HG02840 (cell line): Measurements from ENCODE around the gene STUM.

Source experiments
- ATAC-seq: cut with Tn5 transposase; IDR thresholded peaks from one replicate; pipeline ENCODE4 v1.9.1; 2021; ENCODE audit warnings: mild to moderate bottlenecking, moderate library complexity, moderate number of reproducible peaks; ENCODE audit not compliant: unreplicated experiment, low FRiP score

Gene STUM

DNA sequence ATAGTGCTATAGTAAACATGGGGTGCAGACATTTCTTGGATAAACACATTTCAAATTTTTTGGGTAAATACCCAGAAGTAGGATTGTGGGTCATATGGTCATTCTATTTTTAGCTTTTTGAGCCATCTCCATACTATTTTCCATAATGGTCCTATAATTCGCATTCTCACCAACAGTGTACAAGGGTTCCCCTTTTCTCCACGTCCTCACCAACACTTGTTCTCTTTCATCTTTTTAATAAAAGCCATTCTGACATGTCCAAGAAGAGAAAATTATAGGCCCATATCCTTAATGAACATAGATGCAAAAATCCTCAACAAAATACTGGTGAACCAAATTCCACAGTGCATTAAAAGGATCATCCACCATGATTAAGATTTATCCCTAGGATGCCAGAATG is 8.9 kb downstream of the STUM start:
- ATAC-seq = no peak

DNA sequence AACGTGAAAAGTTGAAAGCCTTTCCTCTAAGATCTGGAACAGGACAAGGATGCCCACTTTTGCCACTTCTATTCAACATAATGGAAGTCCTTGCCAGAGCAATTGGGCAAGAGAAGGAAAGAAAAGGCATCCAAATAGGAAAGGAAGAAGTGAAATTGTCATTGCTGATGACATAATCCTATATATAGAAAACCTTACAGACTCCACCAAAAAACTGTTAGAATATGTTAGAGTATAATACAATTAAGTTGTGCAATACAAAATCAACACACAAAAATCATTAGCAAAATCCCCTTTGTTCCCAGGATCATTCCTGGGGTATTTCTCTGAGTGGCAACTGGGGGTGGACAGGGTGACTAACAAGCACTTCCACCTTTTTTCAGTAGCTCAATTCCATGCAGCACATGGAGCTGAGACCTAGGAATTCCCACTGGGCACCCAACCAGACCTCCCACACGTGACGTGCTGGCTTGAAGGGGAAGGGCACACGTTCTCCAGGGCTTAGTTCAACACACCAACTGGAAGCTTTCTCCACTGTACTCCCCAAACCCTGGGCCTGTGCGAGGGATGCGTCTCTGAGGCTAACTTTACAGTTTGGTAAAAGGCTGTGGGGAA is 9.6 kb downstream of the STUM start:
- ATAC-seq = no peak

DNA sequence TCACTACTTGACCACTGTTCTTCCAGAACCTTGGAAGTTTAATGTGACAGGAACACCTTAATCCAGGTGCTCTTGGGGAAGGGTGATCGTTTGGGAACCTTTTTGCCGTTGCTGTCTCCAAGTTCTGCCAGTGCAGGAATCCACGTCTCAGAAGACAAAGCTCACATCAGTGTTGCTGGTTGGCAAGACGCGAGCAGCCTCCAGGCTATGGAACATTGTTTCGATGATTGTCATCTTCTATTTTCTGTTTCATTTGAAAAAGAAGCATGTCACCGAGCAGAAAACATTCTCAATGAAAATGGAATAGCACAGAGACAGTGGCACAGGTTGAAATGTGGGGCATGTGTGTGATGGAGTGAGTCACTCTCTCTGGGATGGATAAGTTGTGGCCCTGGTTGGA is 11.7 kb downstream of the STUM start:
- no peak for ATAC-seq

DNA sequence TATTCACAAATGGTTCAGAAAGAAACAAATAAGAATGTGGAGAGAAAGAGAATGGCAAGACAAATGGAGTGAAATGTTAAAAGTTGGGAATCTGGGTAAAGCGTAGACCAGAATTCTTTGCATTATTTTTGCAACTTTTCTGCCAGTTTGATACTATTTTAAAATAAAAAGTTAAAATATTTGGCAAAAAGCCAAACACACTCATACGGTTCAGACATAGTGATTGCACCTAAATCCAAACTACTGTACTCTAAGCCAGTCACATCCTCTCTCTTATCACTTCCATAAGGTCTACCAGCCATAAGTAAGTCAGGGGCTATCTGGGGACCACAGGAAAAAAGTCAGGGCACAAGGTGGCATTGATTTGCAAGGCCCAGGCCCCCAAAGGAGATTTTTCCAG is 14.4 kb downstream of the STUM start:
- no peak for ATAC-seq

DNA sequence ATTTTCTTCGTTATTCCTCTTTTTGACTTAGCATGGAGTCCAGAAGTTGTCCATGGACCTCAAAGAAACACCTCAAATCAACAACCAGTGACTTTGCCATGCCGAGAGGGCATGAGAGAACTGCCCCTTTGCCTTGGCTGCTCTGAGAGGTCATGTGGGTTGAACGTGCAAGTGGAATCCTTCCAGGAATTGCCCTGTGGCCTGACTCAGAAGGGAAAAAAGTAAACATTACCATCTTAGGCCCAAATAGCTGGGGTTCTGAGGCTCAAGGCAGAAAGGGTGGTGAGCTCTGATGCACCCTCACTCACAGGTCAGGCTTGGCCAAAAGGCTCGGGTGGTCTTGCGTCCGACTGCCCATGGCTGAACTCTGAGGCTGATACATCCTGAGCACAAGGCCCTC is 15.1 kb downstream of the STUM start:
- no peak for ATAC-seq

DNA sequence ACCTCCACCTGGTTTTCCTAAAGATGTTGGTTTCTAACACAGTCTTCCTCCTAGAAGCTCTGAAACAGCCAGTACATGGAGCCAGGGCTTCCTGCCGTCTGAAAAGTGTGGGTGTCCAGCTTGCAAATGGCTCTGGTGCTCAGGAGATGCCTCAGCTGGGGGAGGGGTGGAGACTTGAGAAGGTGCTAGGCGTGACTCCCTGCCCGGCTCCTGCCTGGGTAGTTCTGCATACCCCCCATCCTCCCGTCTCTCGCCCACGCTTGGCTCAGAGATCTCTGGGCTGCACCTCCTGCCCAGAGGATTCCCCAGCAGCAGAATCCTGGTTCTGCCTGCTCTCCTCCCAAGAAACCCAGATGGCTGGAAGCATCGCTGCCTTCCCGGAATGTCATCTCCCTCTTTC is 16.9 kb downstream of the STUM start:
- ATAC-seq = no peak

DNA sequence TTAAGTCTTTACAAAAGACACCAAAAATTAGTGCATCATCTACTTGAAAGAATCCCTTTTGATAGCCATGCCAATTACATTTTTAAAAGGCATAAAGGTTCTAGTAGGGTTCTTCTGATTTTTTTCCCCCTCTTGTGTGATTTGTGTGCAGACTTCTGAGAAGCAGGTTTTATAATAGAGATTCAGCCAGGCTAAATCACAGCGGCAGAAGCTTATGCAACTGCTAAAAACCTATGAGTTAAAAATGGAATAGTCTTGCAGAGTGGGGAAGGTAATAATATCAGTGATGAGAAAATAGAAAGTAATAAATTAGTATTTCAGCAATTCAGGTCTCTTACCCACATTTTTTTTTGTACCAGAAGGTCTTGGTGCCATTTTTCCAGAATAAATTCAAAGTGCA is 17.7 kb downstream of the STUM start:
- no peak for ATAC-seq

DNA sequence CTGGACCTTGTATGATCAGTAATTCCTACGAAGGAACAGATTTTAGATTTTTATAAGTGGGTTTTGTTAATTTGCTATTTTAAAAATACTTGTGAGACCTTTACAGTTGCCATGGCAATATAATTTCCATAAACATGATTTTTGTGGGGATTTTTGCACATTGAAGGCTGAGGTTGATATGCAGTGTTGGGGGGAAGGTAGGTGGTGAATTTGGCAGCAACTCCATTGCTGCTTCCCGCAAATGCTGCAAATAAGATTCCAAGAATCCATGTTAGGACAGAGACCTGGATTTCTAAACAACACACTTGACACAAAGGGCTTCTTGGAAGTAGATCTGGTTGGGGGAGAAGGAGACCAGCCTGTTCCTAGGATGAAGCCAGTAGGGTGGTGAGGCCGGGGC is 18.2 kb downstream of the STUM start:
- ATAC-seq = no peak

DNA sequence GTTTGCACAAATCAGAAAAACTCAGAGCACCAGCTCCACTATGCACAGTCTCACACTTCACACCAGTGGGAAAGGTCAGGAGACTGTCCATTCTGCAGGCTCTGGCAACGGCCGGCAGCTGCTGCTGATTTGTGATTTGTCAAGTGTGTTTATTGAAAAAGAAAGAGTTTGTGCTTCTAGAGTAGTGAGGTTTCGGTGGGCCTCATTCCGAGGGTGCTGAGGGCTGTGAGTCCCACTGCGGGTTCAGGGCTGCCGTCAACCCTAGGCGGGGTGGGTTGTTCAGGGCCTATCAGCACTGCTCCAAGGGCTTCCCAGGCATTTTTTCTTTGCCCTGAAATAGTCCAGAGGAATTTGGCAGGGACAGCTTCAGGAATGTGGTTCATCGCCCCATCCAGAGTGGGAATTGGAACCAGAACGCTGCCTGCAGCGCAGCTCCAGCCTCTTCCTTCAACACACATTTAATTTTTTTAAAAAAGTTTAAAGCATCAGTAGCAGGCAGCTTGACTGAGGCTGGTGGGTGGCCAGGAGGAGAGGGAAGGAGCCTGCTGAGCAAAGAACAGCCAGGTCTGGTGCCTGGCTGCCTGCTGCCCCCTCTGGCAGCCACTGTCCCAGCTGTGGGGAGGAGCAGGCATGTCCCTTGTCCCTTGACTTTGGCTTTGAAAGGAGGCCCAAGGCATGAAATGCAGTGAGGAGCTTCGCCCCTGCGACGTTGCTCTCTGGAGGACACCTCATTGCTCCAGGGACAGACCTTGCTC is 19.7 kb downstream of the STUM start:
- ATAC-seq = no peak

DNA sequence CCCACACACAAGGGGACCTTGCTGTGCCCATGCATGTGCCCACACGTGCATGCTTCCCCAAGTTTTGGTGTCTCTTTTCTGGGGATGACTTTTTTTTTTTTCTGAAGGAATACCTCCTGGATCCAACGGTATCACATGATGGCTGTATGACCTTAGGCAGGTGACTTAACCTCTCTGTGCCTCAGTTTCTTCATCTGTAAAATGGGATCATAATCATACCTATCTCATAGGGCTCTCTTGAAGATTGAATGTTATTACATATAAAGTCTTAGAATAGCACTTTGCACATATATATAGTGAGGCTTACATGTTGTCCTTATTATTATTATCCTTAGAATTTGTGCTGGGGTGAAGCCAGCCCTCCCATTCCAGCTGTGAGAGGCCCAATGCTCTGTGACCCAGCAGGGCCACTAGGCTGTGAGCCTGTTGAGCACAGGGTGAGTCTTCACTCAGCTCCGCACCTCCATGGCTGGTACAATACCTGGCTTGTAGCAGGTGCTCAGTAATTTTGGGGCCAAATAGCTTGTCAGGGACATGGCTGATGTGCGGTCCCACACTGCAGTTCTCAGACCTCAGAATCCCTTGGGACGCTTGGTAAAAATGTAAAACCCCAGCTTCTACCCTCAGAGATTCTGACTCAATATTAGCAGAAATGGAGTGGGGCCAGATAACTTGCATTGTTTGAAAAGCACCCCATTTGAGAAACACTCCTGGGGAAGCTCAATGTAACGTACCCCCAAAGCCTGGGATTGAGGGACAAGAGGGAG is 20.6 kb downstream of the STUM start:
- ATAC-seq = no peak

DNA sequence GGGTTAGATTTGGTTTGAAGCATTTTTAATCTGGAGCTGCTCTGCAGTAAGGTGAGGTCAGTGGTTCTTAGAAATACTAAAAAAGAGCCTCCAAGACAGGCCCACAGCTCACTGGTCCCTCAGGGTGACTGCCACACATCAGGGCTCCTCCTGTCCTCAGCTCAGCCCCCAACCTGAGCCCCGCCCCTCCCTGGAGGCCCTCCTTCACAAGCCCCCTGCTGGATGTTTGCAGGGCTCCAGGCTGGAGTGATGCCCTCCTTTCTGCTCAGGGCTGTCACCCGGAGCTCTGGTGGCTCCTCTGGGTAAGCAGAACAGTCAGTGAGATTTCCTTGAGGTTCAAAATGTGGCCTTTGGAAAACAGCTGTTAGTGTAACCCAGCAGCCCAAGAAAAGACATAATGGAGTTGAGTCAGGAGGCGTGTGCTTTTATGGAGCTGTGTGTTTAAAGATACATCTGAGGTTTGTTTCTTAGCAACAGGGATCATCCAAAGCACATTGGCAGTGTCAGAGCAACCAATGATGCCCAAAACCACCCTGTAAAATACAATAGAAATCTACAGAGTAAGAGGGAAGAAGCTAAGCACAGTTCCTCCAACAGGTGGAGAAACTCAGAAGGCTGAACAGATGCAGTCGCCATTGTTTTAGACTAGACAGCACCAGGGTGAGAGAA is 21.4 kb downstream of the STUM start:
- no peak for ATAC-seq

DNA sequence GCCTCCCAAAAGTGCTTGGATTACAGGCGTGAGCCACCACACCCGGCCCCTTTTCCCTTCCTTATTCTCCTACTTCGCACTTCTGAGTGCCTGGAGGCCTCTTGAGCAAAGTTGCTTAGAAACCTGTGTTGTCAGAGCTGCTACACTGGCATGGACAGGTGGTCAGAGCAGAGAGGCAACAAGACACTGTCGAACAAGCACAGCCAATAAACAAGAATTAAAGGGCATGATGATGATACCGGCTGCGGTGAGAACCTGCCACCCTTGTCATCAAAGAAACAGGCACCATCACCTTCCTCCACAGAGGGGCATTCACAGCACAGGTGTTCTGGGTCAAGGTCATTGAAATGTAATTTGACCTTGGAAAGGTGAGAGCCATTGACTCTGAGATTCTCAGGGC is 23.3 kb downstream of the STUM start:
- no peak for ATAC-seq

DNA sequence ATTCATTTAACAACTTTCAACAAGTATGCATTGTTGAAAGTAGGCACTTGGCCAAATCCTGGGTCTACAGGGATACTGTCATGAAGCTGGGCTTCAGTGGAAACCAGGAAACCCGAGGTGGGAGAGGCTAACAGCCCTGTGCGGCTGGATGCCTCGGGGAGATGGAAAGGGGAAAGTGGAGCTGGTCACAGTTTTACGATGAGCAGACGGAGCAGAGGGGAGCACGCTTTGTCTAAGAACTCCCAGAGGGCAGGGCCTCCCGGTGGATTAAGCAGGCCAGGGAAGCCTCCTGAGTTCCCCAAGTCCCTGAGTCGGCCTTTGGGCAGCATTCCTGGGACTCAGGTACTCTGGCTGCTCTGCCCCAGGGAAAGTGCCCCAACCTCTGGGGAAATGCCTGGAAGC is 23.8 kb downstream of the STUM start:
- no peak for ATAC-seq

DNA sequence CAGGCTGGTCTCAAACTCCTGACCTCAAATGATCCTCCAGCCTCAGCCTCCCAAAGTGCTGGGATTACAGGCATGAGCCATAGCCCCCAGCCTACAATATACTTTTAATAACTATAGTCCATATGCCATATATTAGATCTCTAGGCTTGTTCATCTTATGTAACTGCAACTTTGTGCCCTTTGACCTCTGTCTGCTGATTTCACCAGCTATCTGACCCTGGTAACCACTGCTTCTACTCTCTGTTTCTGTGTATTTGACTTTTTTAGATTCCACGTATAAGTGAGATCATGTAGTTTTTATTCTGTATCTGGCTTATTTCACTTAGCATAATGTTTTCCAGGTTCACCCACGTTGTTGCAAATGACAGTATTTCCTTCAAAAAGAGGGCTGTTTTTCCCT is 25.5 kb downstream of the STUM start:
- ATAC-seq = no peak

DNA sequence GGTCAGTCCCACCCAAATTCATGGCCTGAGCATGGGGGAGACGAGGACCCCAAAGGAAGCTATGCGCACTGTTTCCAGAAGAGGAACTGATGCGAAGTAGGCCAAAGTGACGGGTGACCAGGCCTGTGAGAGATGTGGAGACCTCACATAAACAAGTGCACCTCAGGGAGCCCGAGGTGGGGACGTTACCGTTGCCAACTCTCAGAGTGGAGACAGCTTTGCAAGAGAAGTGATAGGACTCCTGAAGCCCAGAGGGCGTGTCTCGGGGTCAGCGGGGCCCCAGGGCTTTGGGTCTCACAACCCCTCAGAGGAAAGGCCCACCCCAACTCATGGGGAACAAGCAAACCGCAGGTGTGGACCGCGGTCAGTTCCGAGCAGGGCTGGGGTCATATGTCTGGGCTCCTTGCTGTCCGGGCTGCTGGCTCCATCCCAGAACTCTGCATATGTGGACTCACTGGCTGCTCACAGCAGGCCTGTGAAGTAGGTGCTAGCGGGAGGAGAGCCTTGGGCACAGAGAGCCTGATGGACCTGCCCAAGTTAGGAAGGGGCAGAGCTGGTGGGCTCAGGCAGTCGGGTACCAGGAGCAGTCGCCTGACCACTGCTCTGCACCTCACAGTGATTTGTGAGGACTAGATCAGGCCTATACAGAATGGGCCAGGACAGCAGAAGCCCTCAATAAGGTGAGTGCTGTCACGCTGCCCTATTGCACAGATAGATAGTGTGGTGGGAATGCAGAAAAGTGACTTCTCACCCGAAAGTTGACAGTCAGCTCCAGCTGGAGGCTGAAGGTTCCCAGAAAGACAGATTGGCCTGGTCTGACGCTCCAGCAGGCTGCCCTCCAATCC is 26.2 kb downstream of the STUM start:
- no peak for ATAC-seq

DNA sequence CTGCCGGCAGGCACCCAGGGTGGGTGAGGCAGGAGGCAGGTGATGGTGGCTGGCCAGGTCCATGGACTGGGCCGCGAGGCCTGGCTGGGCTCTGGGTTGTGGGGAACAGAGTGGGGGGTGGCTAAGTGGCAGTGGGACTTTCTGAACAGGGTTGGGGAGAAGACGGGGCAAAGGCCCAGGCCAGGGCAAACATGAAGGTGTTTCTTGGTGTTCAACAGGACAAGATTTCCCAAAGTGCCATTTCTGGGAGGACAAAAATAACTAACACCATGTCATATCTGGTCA is 26.8 kb downstream of the STUM start:
- no peak for ATAC-seq

DNA sequence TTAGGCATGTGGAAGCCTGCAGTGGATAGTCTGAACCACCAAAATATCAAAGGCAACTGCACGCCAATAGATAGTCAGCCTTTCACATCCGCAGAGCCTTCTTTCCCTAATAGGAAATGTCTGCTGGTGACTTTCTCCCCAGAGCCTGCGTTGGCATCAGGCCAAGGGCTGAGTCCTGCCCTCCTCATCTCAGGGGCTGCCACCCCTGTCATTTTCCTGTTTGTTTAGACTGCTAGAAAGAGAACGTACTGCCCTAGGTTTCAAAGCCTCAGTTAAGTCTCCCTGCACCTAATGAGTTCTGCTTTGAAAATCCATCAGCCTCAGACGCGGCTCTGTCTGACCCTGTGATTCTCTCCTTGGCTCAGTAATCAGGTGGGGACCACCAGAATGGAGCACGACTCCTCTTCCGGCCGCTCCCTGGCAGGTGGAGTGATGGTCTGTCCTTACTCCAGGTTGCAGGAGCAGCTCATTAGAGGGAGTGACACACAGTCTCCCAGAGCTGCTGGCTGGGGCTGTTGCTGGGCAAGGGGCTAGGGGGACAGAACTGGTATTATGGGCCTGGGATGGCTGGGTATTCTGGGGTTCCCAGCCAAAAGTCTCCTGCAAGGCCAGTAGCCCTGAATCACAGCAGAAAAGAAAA is 27.3 kb downstream of the STUM start:
- no peak for ATAC-seq

DNA sequence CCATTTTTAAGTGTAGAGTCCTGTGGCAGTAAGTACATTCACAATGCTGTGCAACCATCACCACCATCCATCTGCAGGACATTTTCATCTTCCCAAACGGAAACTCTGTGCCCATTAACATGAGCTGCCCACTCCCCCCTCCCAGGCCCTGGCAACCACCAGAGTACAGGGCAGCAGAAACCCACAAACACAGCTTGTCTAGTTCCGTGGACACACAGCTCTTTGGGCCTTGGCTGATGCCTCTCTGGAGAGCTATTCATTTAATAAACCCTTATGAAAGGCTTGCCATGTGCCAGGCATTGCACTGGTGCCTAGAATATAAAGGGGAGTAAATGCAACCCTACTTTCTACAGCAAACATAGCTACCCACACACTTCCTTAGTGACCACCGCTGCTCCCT is 28.0 kb downstream of the STUM start:
- ATAC-seq = no peak

DNA sequence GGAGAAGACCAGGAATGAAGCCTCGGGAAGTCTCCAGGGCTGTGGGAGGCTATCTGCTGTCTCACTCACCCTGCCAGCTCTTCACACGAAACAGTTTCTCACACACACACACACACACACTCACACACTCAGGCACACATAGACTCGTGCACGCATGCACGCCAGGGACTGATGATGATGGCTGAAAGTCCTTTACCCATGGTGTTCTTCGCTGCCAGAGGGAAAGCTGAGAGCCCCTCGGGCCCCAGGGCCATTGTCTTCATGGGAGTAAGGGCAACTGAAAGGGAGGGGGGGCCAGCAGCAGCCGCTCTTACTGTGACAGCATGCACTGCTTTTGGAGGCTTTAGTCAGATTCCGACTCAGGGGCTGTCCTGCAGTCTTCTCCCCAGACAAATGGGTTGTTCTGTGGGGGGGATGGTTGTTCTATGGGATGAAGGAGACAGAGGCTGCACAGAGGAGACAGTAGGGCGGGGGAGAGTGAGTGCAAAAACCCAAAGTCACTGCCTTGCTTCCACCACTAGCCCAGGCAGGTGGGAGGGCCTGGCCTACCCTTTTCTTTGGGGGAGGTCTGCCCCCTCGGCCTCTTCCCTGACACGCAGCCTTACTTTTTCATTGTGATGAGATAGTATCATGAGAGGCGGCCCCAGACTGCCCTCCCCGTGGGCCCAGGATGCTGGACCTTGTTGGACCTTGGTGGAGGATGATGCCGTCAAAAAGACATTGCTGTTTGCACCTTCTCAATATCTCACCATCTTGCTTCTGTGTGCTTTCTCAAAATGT is 29.0 kb downstream of the STUM start:
- ATAC-seq = no peak
